LNCAP (cell line): ENCODE results near the gene UCK2.

Source experiments
- TF ChIP-seq, protein P1 (sequence below): fragments of 450-650 bp; IDR thresholded peaks from 2 replicates; pipeline ENCODE4 v1.5.1; 2017; ENCODE audit warnings: mild to moderate bottlenecking

UCK2 gene

DNA sequence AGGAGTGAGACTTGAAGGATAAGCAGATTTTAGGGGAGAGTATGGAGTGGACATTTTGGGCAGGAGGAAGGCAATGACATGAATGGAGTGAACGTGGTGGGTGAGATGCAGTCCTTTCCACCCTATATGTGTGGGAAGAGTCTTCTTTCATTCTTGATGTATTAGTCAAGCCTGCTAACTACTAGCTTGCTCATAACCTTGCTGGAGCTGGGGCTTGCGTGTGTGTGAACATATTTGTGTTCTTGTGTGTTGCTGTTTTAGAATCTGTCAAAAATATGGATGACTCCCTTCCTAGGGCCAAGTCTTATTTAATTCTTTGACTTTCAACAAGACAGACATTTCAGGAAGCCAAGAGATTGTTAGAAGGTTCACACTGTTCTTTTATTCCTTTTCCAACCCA lies 132.7 kb downstream of the UCK2 start:
- TF ChIP-seq, protein P1, sequence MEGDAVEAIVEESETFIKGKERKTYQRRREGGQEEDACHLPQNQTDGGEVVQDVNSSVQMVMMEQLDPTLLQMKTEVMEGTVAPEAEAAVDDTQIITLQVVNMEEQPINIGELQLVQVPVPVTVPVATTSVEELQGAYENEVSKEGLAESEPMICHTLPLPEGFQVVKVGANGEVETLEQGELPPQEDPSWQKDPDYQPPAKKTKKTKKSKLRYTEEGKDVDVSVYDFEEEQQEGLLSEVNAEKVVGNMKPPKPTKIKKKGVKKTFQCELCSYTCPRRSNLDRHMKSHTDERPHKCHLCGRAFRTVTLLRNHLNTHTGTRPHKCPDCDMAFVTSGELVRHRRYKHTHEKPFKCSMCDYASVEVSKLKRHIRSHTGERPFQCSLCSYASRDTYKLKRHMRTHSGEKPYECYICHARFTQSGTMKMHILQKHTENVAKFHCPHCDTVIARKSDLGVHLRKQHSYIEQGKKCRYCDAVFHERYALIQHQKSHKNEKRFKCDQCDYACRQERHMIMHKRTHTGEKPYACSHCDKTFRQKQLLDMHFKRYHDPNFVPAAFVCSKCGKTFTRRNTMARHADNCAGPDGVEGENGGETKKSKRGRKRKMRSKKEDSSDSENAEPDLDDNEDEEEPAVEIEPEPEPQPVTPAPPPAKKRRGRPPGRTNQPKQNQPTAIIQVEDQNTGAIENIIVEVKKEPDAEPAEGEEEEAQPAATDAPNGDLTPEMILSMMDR, result no peak

- TF ChIP-seq, protein P1, result no peak
Observed at GRCh38 chr1:165960881-165961280, 133.5 kb downstream of the UCK2 start.
